KOPT-K1 (cell line): Measurements from ENCODE around the gene RANBP1.
"Not testable (repeated sequence)": the region's sequence is repeated elsewhere in the genome, so short reads cannot be mapped to it uniquely, and the experiment has no call there.

ENCODE experiments used
- H3K27ac ChIP-seq: fragments of 200-600 bp; sonication (generic); 2 replicates; pipeline ENCODE4 v1.5.1; 2016; ENCODE audit warnings: antibody characterized with exemption, mild to moderate bottlenecking, low read depth, low read length; ENCODE audit not compliant: poor library complexity, severe bottlenecking
- H3K36me3 ChIP-seq: fragments of 200-600 bp; sonication (generic); 2 replicates; pipeline ENCODE4 v1.5.1; 2017; ENCODE audit warnings: antibody characterized with exemption, mild to moderate bottlenecking, low read length, moderate library complexity; ENCODE audit not compliant: insufficient read depth
- H3K9me3 ChIP-seq: fragments of 200-600 bp; sonication (generic); 2 replicates; pipeline ENCODE4 v1.5.1; 2017; ENCODE audit warnings: antibody characterized with exemption, low read length, mild to moderate bottlenecking; ENCODE audit not compliant: insufficient read depth, poor library complexity, severe bottlenecking

The RANBP1 gene

DNA sequence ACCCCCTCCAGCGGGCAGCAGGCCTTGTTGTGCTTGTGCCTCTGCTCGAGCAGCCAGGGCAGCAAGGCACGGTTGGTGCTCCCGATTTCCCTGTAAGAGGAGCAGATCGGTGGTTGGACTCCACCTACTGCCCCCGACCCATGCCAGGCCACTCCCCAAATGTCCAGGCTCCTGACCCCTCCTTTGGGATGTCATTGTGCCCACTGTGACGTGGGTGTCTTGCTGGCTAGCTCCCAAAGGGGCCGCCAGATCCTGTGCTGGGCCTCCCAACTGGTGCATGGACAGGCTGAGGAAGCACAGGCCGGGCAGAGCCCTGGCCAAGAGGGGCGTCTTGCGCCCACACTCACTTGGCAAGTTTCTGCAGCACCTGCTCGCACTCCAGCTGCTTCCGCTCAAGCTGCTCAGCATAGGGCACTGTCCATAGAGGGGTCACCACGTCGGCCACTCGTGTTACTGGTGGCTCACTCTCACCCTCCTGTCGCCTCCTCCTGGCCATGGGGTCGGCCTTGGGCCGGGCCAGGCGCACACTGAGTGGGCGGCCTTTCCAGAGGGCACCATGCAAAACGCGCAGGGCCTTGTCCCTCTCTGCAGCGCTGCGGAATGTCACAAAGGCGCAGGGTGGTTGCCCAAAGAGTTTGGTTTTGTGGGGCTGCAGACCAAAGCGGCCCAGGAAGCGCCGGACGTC lies at the start of gene RANBP1:
Gene RANBP1, plus strand, starts transcription at position 414 of the 685 bp plus-strand sequence. Its CDS starts 81 bp downstream, at position 495.
- Histone ChIP-seq H3K9me3 (no peaks in the 10 kb centered on the region), H3K36me3 (peaks cover 74% of the 10 kb centered on the region), H3K27ac (peak within 1 kb of the TSS; percentile 96)

GRCh38 chr22:20066617-20067383 lies 49.1 kb upstream of the RANBP1 start:
- Histone ChIP-seq H3K36me3 (peaks cover 26% of the 10 kb centered on the region), H3K9me3 (no peaks in the 10 kb centered on the region), H3K27ac (no peak overlapping the region)

DNA sequence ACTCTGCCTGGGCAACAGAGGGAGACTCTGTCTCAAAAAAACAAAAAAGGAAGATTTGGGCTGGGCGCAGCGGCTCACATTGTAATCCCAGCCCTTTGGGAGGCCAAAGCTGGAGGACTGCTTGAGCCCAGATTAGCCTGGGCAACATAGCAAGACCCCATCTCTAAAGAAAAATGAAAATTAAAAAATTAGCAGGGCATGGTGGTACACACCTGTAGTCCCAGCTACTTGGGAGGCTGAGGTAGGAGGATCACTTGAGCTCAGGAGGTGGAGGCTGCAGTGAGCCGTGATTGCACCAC lies 48.6 kb upstream of the RANBP1 start:
- not testable (repeated sequence) for H3K27ac ChIP-seq, H3K9me3 ChIP-seq
- H3K36me3 ChIP-seq = peaks cover 20% of the 10 kb centered on the region

DNA sequence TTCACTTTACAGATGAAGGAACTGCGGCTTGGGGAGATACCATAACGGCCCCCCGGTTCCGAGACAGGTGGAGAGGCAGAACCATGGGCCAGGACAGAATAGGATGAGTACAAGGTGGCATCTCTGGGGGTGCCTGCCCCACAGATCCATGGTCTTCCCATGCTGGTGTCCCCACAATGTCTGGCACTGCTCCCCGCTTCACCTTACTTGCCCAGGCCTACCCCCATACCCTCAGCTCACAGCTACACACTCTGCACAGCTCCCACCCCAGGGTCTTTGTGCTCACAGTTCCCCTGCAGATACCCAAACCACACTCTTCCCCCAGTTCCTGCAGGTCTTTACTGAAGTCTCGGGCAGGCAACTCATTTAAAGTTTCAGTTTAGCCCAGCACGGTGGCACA lies 47.3 kb upstream of the RANBP1 start:
- Histone ChIP-seq H3K36me3 (peaks cover 7% of the 10 kb centered on the region; the same call in 1 of the 2 replicates), H3K27ac (no peak overlapping the region), H3K9me3 (no peaks in the 10 kb centered on the region)

DNA sequence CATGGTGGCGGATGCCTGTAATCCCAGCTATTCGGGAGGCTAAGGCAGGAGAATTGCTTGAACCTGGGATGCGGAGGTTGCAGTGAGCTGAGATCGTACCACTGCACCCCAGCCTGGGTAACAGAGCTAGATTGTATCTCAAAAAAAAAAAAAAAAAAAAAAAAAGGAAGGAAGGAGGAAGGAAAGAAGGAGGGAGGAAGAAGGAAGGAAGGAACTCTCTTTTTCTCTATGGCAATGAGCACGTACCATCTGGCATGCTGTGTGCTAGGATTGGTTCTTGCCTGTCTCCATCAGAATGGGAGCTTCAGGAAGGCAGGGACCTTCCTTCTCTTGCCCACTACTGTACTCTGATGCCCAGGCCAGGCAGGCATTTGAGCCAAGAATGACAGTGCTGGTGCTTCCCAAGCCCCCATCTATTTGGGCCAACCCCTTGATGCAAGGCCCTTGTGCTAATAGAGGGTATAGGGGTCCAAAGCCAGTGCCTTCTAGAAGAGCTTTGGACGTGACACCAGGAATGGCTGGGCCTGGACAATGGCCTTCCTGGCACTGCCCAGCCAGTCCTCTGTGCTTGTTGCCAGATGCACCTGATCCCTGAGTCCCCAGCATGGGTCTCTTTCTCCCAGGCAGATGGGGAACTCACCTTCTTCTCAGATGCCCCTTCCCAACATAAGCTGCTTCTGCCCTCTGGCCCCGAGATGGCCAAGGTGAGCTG lies 46.4 kb upstream of the RANBP1 start:
- Histone ChIP-seq H3K27ac (no peak overlapping the region), H3K9me3 (no peaks in the 10 kb centered on the region)

GRCh38 chr22:20071524-20071972 lies 44.4 kb upstream of the RANBP1 start:
- Histone ChIP-seq H3K27ac (no peak overlapping the region), H3K36me3 (no peaks in the 10 kb centered on the region), H3K9me3 (no peaks in the 10 kb centered on the region)

More for the DNA sequence above, 46.4 kb upstream of the RANBP1 start:
- H3K36me3 ChIP-seq = no peaks in the 10 kb centered on the region

GRCh38 chr22:20076627-20077172 lies 39.2 kb upstream of the RANBP1 start:
- no peaks in the 10 kb centered on the region for H3K36me3 ChIP-seq
- no peak overlapping the region for H3K27ac ChIP-seq
- no peaks in the 10 kb centered on the region for H3K9me3 ChIP-seq

GRCh38 chr22:20079745-20080444 lies 36.0 kb upstream of the RANBP1 start, which contains the start of gene DGCR8:
Gene DGCR8 (plus strand): TSS chr22:20080241. CDS start chr22:20085964, 5,723 bp downstream.
- Histone ChIP-seq H3K36me3 (peaks cover 11% of the 10 kb centered on the region; the same call in 1 of the 2 replicates), H3K27ac (peak within 1 kb of the TSS; percentile 94), H3K9me3 (no peaks in the 10 kb centered on the region)

DNA sequence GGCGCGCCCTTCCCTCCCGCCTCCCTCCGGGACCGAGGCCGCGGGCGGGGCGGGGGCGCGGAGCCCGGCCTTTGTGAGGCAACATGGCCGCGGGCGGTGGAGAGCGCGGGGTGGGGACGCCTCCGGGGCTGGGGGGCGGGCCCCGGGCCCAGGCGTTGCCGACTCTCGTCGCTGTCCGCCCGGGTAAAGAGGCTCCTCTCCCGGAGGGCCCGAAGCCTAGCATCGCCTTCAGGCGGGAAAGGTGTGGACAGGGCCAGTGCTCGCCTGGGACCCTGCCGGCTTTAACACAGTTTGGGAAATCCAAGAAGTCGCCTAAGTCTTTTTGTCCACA lies 35.5 kb upstream of the RANBP1 start:
- no peaks in the 10 kb centered on the region for H3K9me3 ChIP-seq
- H3K27ac ChIP-seq = peak overlapping the region; percentile 94
- peaks cover 15% of the 10 kb centered on the region for H3K36me3 ChIP-seq

GRCh38 chr22:20080776-20081654 lies 34.9 kb upstream of the RANBP1 start:
- Histone ChIP-seq H3K36me3 (peaks cover 21% of the 10 kb centered on the region), H3K9me3 (no peaks in the 10 kb centered on the region), H3K27ac (peak overlapping the region; percentile 94)

DNA sequence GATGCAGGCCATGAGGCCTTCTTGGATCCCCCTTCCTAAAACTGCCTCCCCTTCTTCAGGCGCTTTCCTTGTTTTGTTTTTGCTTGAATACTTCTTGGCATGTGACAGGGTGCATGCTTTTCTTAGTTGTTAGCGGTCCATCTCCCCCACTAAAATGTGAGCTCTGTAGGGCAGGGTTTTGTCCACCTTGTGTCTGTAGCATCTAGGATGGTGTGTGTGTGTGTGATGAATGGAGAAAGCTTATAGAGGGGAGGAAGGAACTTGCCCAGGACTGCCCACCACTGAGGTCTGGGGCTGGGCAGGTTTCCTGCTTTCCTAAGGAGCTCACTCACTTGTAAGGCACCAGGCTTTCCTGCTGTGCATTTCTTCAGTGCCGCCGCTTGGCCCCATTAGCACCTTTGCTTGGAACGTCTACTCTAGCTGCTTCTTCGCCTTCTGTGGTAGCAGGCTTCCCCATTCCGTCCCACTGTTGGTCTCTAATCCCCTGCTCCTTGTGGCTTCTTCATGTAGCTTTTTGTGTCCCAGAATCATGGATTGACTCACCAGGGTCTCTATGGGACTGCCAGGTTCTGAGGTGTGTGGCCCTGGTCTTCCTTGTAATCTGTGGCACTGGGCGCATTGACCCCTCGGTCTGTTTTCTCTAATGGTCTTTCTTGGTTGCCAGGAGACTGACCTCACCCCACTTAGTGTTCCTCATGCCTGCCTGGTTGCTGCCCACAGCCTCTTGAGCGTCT lies 32.6 kb upstream of the RANBP1 start:
- H3K36me3 ChIP-seq = peaks cover 44% of the 10 kb centered on the region
- no peaks in the 10 kb centered on the region for H3K9me3 ChIP-seq
- H3K27ac ChIP-seq = no peak overlapping the region

DNA sequence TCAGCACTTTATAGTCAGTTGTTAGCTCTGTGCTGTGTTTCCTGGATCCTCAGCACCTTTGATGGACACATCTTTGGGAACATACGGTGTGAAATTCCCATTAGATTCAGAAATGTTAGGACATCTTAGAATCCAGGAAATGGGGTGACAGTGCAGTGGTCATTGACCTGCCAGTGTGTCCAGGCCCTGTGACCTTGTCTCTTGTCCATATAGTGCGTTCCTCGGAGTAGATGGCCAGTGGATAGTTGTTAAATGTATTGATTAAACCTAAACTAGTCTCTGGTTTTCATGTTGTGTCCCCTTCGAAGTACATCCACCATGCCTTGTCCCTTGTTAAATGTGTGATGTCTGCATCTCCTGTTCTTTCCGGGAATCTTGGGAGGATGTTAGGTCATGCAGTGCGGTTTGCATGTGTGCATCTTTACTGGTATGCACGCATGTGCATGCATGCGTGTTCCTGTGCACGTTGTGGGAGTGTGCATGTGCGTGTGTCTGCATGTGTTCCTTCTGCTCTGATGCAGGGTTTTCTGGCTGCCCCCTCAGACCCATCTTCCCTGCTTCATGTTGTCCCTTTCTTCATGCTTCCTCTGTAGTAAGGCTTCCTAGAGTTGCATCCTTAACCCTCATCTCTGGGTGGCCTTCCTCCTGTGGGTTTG lies 31.9 kb upstream of the RANBP1 start:
- Histone ChIP-seq H3K36me3 (peaks cover 51% of the 10 kb centered on the region), H3K27ac (no peak overlapping the region), H3K9me3 (no peaks in the 10 kb centered on the region)
